ENCODE results near the gene PCIF1.
A peak's percentile ranks its signal among the peaks of the same experiment; 100 is the strongest.

Gene PCIF1

DNA sequence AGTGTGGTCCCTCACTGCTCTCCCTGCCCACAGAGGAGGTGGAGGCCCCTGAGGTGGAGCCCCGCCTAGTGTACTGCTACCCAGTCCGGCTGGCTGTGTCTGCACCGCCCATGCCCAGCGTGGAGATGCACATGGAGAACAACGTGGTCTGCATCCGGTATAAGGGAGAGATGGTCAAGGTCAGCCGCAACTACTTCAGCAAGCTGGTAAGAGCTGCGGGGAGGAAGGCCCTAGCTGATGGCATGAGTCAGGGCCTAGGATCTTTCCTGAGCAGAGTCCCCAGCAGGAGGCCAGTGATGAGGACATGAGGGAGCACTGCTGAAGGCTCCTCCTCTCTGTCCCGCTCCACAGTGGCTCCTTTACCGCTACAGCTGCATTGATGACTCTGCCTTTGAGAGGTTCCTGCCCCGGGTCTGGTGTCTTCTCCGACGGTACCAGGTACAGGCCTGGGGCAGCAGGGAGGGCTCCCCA lies 11.2 kb downstream of the PCIF1 start:
- no peak overlapping the region for H3K4me3 ChIP-seq (replicated peaks in 1 of 2; ENCODE audit: low read depth in 2 of 2, low read length in 2 of 2)
- TF ChIP-seq, protein P1, sequence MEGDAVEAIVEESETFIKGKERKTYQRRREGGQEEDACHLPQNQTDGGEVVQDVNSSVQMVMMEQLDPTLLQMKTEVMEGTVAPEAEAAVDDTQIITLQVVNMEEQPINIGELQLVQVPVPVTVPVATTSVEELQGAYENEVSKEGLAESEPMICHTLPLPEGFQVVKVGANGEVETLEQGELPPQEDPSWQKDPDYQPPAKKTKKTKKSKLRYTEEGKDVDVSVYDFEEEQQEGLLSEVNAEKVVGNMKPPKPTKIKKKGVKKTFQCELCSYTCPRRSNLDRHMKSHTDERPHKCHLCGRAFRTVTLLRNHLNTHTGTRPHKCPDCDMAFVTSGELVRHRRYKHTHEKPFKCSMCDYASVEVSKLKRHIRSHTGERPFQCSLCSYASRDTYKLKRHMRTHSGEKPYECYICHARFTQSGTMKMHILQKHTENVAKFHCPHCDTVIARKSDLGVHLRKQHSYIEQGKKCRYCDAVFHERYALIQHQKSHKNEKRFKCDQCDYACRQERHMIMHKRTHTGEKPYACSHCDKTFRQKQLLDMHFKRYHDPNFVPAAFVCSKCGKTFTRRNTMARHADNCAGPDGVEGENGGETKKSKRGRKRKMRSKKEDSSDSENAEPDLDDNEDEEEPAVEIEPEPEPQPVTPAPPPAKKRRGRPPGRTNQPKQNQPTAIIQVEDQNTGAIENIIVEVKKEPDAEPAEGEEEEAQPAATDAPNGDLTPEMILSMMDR (IDR thresholded peaks at IDR 0.05; ENCODE audit: low read depth, low read length) = no peak
- DNase-seq (ENCODE audit: low read depth in 2 of 2) = no peak

DNA sequence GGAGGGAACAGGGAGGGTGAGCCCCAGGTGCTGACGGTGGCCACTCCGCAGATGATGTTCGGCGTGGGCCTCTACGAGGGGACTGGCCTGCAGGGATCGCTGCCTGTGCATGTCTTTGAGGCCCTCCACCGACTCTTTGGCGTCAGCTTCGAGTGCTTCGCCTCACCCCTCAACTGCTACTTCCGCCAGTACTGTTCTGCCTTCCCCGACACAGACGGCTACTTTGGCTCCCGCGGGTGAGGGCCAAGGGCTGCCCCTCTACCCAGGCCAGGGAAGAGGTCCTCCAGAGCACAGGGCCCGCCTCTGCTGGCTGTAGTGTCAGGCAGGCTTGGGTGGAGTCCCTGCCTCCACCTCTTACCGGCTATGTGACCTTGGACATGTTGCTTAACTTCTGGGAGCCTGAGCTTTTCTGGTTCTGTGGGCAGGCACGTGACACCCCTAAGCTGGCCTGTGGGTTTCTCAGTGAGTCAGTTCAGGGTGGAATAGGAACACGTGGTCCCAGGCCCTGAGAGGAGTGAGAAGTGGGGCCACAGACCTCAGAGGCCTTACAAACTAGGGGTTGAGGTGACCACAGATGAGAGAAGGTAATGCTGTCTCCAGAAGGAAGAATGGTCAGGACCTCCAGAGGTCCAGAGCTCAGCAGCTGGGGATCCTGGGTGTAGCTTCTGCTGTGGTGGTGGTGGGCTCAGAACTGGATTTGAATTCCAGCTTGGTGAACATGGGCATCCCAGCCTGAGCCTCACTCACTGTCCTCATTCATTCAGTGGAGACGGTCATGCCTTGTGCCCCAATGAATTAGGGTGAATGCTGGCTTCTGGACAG lies 11.9 kb downstream of the PCIF1 start:
- peak; percentile 62 to 77 for DNase-seq (ENCODE audit: low read depth in 2 of 2)
- H3K4me3 ChIP-seq (replicated peaks in 1 of 2; ENCODE audit: low read depth in 2 of 2, low read length in 2 of 2) = no peak overlapping the region

DNA sequence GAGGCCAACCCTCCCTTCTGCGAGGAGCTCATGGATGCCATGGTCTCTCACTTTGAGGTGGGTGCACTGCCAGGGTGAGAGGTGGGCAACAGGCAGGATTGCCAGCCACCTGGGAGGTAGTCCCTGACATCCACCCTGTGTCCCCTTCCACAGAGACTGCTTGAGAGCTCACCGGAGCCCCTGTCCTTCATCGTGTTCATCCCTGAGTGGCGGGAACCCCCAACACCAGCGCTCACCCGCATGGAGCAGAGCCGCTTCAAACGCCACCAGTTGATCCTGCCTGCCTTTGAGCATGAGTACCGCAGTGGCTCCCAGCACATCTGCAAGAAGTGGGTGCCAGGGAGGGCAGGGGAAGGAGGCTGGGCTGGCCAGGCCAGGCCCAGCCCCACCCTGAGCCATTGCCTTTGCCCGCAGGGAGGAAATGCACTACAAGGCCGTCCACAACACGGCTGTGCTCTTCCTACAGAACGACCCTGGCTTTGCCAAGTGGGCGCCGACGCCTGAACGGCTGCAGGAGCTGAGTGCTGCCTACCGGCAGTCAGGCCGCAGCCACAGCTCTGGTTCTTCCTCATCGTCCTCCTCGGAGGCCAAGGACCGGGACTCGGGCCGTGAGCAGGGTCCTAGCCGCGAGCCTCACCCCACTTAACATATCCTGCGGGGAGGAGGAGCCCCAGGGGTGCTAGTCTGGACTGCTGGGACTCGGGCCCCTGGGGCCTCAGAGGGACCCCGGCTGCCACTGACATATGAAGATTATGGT lies 12.8 kb downstream of the PCIF1 start:
- TF ChIP-seq, protein P1 (IDR thresholded peaks at IDR 0.05; ENCODE audit: low read depth, low read length) = no peak

More for the DNA sequence above, 11.9 kb downstream of the PCIF1 start:
- TF ChIP-seq, protein P1 (IDR thresholded peaks at IDR 0.05; ENCODE audit: low read depth, low read length) = no peak

DNA sequence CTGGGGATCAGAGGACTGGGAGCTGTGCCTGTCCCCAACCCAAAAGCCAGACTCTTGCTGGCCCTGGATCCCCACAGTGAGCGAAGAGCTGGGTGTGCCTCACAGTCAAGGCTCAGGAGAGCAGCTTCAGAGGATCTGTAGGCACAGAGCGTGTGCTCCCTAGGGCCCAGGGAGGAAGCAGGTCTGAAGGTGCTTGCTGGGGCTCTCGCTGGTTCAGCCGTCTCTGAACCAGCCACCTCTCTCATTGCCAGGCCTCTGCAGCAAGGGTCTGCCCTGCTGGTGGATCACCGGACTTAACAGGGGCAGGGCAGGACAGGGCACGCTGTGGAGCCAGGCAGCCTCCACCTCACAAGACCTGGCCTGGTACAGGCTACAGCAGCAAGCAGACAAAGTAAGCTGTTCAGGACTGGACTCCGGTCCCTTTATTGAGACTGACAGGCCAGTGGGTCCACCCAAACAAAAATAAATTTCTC lies 13.8 kb downstream of the PCIF1 start:
- no peak overlapping the region for H3K4me3 ChIP-seq (replicated peaks in 1 of 2; ENCODE audit: low read depth in 2 of 2, low read length in 2 of 2)
- DNase-seq (ENCODE audit: low read depth in 2 of 2) = no peak
- TF ChIP-seq, protein P1 (IDR thresholded peaks at IDR 0.05; ENCODE audit: low read depth, low read length) = no peak

More for the DNA sequence above, 12.8 kb downstream of the PCIF1 start:
- no peak for DNase-seq (ENCODE audit: low read depth in 2 of 2)
- H3K4me3 ChIP-seq (replicated peaks in 1 of 2; ENCODE audit: low read depth in 2 of 2, low read length in 2 of 2) = no peak overlapping the region

DNA sequence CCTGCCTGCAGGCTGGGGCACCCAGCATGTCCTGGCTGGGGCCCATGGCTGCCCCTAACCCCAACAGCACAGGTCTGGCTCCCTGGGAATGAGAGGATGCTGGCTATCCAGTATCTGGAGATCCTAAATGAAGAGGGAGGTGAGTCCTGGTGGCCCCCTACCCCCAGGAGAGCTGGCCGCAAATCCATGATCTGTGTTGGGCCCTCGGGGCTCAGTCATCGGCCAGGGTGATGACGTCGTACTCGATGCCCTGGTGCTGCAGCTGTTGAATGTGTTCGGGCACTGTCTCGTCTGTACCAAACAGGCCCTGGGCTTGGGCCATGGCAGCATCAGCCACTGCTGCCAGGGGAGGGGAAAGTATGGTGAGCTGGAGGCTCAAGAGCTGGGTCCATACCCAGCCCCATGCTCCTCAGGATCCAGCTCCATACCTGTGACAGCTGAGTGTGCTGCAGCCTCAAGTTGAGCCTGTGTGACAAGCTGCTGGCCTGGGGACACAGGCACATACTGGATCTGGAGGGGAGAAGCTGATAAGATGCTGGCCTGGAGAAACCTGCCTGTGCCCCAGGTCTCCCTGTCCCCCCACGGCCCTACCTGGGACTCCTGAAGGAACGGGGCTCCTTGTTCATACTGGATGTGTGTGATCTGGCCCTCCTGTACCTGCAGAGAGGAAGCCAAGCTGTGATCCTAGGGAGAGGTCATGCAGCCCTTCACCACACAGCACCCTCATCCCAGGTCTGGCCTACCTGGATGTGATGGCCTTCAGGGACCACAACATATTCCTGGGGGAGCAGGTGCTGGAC lies 14.5 kb downstream of the PCIF1 start:
- TF ChIP-seq, protein P1 (IDR thresholded peaks at IDR 0.05; ENCODE audit: low read depth, low read length) = no peak
- no peak for DNase-seq (ENCODE audit: low read depth in 2 of 2)
- H3K4me3 ChIP-seq (replicated peaks in 1 of 2; ENCODE audit: low read depth in 2 of 2, low read length in 2 of 2) = no peak overlapping the region

Measured in cardiac fibroblast (primary cell).